Gastroesophageal sphincter (tissue), 4 donors: ENCODE results near the gene PXK. TPM values are rescaled to one million over a fixed set of nuclear protein-coding genes. Genes with fewer than 3 reads are reported as not detected.

ENCODE experiments used
- ATAC-seq: fragments of 150-250 bp; one replicate; pipeline ENCODE4 v1.9.1; 2016; ENCODE audit warnings: mild to moderate bottlenecking, moderate library complexity
- H3K27ac ChIP-seq, 4 donors: fragments of 200-600 bp; sonication (generic) in 3 of 4; 1 replicate in 3 of 4; 2 replicates in 1 of 4; pipeline ENCODE4 v1.5.1; 2016 to 2019
- H3K27me3 ChIP-seq: fragments of 200-600 bp; sonication (generic); one replicate; pipeline ENCODE4 v1.5.1; 2019
- H3K36me3 ChIP-seq, 2 donors: fragments of 200-600 bp; sonication (generic); one replicate each; pipeline ENCODE4 v1.5.1; 2019; ENCODE audit warnings: control low read depth in 1 of 2
- H3K4me1 ChIP-seq, 3 donors: fragments of 200-600 bp; sonication (generic); 1 replicate in 2 of 3; 2 replicates in 1 of 3; pipeline ENCODE4 v1.5.1; 2016 to 2019; ENCODE audit warnings: control low read depth in 2 of 3
- H3K4me3 ChIP-seq, 2 donors: fragments of 200-600 bp; sonication (generic); one replicate each; pipeline ENCODE4 v1.5.1; 2019; ENCODE audit warnings: mild to moderate bottlenecking in 1 of 2, moderate library complexity in 1 of 2
- H3K9me3 ChIP-seq, 3 donors: fragments of 200-600 bp; sonication (generic); one replicate each; pipeline ENCODE4 v1.5.1; 2017 to 2019; ENCODE audit warnings: control low read depth in 2 of 3
- CTCF ChIP-seq, 4 experiments: fragments of 200-600 bp in 2 of 4; fragments of 450-650 bp in 2 of 4; sonication (generic) in 1 of 4; IDR thresholded peaks; one replicate each; pipeline ENCODE4 v1.5.1; 2017 to 2019; ENCODE audit warnings: antibody characterized with exemption in 4 of 4, mild to moderate bottlenecking in 2 of 4, moderate library complexity in 2 of 4
- EP300 ChIP-seq: sonication (generic); formaldehyde crosslinking; IDR thresholded peaks from one replicate; pipeline ENCODE4 v1.6.1; 2017; ENCODE audit warnings: antibody characterized with exemption, mild to moderate bottlenecking
- POLR2A ChIP-seq, 2 donors: fragments of 450-650 bp; IDR thresholded peaks; one replicate each; pipeline ENCODE4 v1.6.1; 2017; ENCODE audit warnings: antibody characterized with exemption in 2 of 2, mild to moderate bottlenecking in 2 of 2, moderate library complexity in 1 of 2
- POLR2AphosphoS5 ChIP-seq: sonication (generic); formaldehyde crosslinking; IDR thresholded peaks from one replicate; pipeline ENCODE4 v1.6.1; 2017; ENCODE audit warnings: antibody characterized with exemption
- WGBS, 2 donors: methylation state at CpG; one replicate each; pipeline ENCODE4 v1.1.5; 2018; ENCODE audit warnings: low coverage in 1 of 2; 5-methylcytosine and 5-hydroxymethylcytosine counted together
- total RNA-seq, 4 donors: library from RNA; depleted of rRNA; stranded (reverse); fragments of >200 nt; gene quantifications; one replicate each; pipeline ENCODE4 v1.1.0, GENCODE V29; 2016

The PXK gene
- total RNA-seq, 4 donors from 2014 or later: 29.3 to 41.0 (median 34.4) TPM

- peak; percentile 31 for ATAC-seq
- peaks cover 0 to 38% (median 13%) of the 10 kb centered on the region in 3 donors for H3K4me1 ChIP-seq
- H3K27ac ChIP-seq: peak overlapping the region in 3 of 4 donors; percentile 33 to 53 (median 42)
- H3K4me3 ChIP-seq: no peak overlapping the region
- H3K36me3 ChIP-seq: no peaks in the 10 kb centered on the region
- no peaks in the 10 kb centered on the region for H3K9me3 ChIP-seq
- WGBS, 2 donors: 27 to 48% methylated on average over 4 of the region's 4 CpGs
- no peaks in the 10 kb centered on the region for H3K27me3 ChIP-seq
- TF ChIP-seq POLR2A (IDR thresholded peaks at IDR 0.05) (no peak), POLR2AphosphoS5 (no peak), EP300 (no peak), CTCF (IDR thresholded peaks at IDR 0.05) (no peak)
Observed at GRCh38 chr3:58358808-58359207, 26.1 kb downstream of the PXK start.

- H3K4me1 ChIP-seq: peaks cover 0 to 38% (median 13%) of the 10 kb centered on the region in 3 donors
- no peak for ATAC-seq
Observed at GRCh38 chr3:58359621-58360020, 26.9 kb downstream of the PXK start.

GRCh38 chr3:58361866-58362265 lies 29.2 kb downstream of the PXK start:
- no peak overlapping the region for H3K27ac ChIP-seq
- no peak for TF ChIP-seq EP300
- no peak for TF ChIP-seq CTCF (IDR thresholded peaks at IDR 0.05)
- no peak for TF ChIP-seq POLR2AphosphoS5
- TF ChIP-seq POLR2A (IDR thresholded peaks at IDR 0.05): no peak
- peaks cover 0 to 26% (median 4%) of the 10 kb centered on the region in 3 donors for H3K4me1 ChIP-seq
- ATAC-seq: no peak
- no peak overlapping the region for H3K4me3 ChIP-seq
- no peaks in the 10 kb centered on the region for H3K36me3 ChIP-seq
- no peaks in the 10 kb centered on the region for H3K27me3 ChIP-seq
- H3K9me3 ChIP-seq: no peaks in the 10 kb centered on the region

More at GRCh38 chr3:58359621-58360020, 26.9 kb downstream of the PXK start:
- H3K4me3 ChIP-seq: no peak overlapping the region
- no peaks in the 10 kb centered on the region for H3K9me3 ChIP-seq
- no peaks in the 10 kb centered on the region for H3K36me3 ChIP-seq
- H3K27ac ChIP-seq: no peak overlapping the region
- TF ChIP-seq POLR2A (IDR thresholded peaks at IDR 0.05): no peak
- TF ChIP-seq CTCF (IDR thresholded peaks at IDR 0.05): no peak
- no peak for TF ChIP-seq POLR2AphosphoS5
- no peak for TF ChIP-seq EP300
- H3K27me3 ChIP-seq: no peaks in the 10 kb centered on the region
- WGBS, 2 donors: 71 to 89% methylated on average over 3 to 4 of the region's 4 CpGs

DNA sequence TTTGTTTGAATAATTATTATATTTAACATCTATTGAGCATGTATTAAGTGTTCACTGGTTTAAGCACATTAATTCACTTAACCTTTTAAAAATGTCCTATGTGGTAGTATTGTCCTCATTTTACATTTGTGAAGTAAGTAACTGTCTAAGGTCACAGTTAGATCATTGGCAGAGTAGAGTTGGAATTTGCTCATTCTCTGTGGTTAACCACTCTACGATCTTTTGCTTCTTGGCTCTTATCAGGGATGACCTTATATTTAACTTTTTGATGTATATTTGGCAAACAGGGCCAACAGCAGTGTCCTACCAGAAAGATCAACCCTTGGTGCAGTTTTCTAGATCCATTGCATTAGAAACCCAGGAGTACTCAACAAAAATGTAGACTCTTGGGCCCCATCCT lies 34.0 kb downstream of the PXK start:
- TF ChIP-seq EP300 (no peak), POLR2AphosphoS5 (no peak), CTCF (IDR thresholded peaks at IDR 0.05) (no peak), POLR2A (IDR thresholded peaks at IDR 0.05) (no peak)
- no peaks in the 10 kb centered on the region for H3K27me3 ChIP-seq
- no peak for ATAC-seq
- no peaks in the 10 kb centered on the region for H3K9me3 ChIP-seq
- peaks cover 0 to 14% of the 10 kb centered on the region in 2 donors for H3K36me3 ChIP-seq
- WGBS, 2 donors: 92 to 100% methylated on average over 1 of the region's 1 CpG
- no peaks in the 10 kb centered on the region for H3K4me1 ChIP-seq
- H3K4me3 ChIP-seq: no peak overlapping the region
- H3K27ac ChIP-seq: no peak overlapping the region

- no peak for ATAC-seq
- H3K4me3 ChIP-seq: no peak overlapping the region
- no peaks in the 10 kb centered on the region for H3K27me3 ChIP-seq
- H3K27ac ChIP-seq: no peak overlapping the region
- peaks cover 0 to 18% of the 10 kb centered on the region in 2 donors for H3K36me3 ChIP-seq
- TF ChIP-seq POLR2A (IDR thresholded peaks at IDR 0.05) (no peak), POLR2AphosphoS5 (no peak), CTCF (IDR thresholded peaks at IDR 0.05) (no peak), EP300 (no peak)
- 100% methylated on average over 1 of the region's 1 CpG for WGBS, 2 donors
- no peaks in the 10 kb centered on the region for H3K9me3 ChIP-seq
- no peaks in the 10 kb centered on the region for H3K4me1 ChIP-seq
Observed at GRCh38 chr3:58369038-58369437, 36.3 kb downstream of the PXK start.
